ENCODE results near the gene ARL13B. TPM values are rescaled to one million over a fixed set of nuclear protein-coding genes. Genes with fewer than 3 reads are reported as not detected.

ARL13B gene
- total RNA-seq, 4 donors from 2014 or later, result 0.80 to 4.9 (median 3.6) TPM

DNA sequence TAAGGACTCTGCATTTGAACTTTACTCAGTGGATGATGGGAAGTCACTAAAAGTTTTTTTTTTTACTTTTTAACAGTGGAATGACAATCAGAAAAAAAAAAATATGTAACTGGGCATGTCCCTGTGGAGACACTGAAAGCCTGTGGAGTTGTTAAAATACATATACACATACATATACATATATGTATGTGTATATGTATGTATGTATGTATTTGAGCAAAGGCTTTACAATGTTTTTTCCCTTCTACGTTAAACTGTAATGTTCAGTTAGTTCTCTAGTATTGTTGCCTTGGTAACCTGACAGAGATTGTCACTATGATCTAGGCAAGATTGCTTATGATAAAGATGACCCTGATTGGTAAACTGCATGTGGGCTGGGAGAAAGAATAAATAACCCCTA is 113.2 kb downstream of the ARL13B start:
- 78 to 84% methylated on average over 1 of the region's 1 CpG for WGBS, 2 donors (ENCODE audit: low coverage in 1 of 2)
- Histone ChIP-seq H3K4me1 (no peaks in the 10 kb centered on the region), H3K27me3 (no peaks in the 10 kb centered on the region), H3K4me3 (no peak overlapping the region), H3K9me3 (no peaks in the 10 kb centered on the region), H3K36me3 (peaks cover 0 to 29% (median 12%) of the 10 kb centered on the region in 4 donors), H3K27ac (no peak overlapping the region)
- DNase-seq, result no peak
- no peak for TF ChIP-seq POLR2AphosphoS5 (IDR thresholded peaks at IDR 0.05)
- TF ChIP-seq POLR2A (IDR thresholded peaks at IDR 0.05), result no peak
- TF ChIP-seq, protein P1, sequence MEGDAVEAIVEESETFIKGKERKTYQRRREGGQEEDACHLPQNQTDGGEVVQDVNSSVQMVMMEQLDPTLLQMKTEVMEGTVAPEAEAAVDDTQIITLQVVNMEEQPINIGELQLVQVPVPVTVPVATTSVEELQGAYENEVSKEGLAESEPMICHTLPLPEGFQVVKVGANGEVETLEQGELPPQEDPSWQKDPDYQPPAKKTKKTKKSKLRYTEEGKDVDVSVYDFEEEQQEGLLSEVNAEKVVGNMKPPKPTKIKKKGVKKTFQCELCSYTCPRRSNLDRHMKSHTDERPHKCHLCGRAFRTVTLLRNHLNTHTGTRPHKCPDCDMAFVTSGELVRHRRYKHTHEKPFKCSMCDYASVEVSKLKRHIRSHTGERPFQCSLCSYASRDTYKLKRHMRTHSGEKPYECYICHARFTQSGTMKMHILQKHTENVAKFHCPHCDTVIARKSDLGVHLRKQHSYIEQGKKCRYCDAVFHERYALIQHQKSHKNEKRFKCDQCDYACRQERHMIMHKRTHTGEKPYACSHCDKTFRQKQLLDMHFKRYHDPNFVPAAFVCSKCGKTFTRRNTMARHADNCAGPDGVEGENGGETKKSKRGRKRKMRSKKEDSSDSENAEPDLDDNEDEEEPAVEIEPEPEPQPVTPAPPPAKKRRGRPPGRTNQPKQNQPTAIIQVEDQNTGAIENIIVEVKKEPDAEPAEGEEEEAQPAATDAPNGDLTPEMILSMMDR (IDR thresholded peaks at IDR 0.05), result no peak
- TF ChIP-seq EP300 (IDR thresholded peaks at IDR 0.05; ENCODE audit: low read depth), result no peak
- intact Hi-C loops (cut with DNase I; ENCODE audit: low total_unique reads), result no loop called here
- in situ Hi-C loops (cut with MboI; ENCODE audit: low pct_ligation_motif_present in 1 of 4, low pct_unique_long_range_greater_than_20kb in 1 of 4, low sequenced_read_pairs in 3 of 4), result no loop called here

- Histone ChIP-seq H3K4me3 (no peak overlapping the region), H3K36me3 (peaks cover 0 to 36% (median 14%) of the 10 kb centered on the region in 4 donors), H3K4me1 (no peaks in the 10 kb centered on the region), H3K27me3 (no peaks in the 10 kb centered on the region), H3K27ac (no peak overlapping the region), H3K9me3 (no peaks in the 10 kb centered on the region)
- TF ChIP-seq EP300 (IDR thresholded peaks at IDR 0.05; ENCODE audit: low read depth) (no peak), POLR2A (IDR thresholded peaks at IDR 0.05) (no peak), POLR2AphosphoS5 (IDR thresholded peaks at IDR 0.05) (no peak)
- TF ChIP-seq, protein P1 (IDR thresholded peaks at IDR 0.05), result no peak
- intact Hi-C loops (cut with DNase I; ENCODE audit: low total_unique reads) (no loop called here), in situ Hi-C loops (cut with MboI; ENCODE audit: low pct_ligation_motif_present in 1 of 4, low pct_unique_long_range_greater_than_20kb in 1 of 4, low sequenced_read_pairs in 3 of 4) (no loop called here)
- WGBS, 2 donors (ENCODE audit: low coverage in 1 of 2), result 98% methylated on average over 2 of the region's 2 CpGs; no CpG with 5 or more reads in 1 of the 2 donors
- DNase-seq, result no peak
Measured at GRCh38 chr3:94095111-94095510, 115.2 kb downstream of the ARL13B start.

DNA sequence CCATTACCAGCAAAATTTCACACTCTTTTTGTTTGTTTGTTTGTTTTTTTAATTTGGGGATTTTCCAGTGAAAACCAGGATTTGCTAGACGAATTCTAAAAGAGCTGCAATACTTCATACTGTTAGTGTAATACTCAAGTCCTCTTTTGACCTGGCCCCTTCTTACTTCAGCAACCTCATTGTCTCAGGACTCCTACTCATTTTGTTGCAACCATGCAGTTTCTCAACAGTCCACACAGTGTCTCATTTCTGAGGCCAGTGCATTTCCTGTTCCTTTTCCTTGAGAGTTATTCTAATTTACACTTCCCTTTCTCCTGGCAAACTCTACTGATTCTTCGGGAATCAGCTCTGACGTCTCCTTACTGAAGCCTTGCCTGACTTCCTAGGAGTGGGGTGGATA is 118.5 kb downstream of the ARL13B start:
- Histone ChIP-seq H3K4me1 (no peaks in the 10 kb centered on the region), H3K27me3 (no peaks in the 10 kb centered on the region), H3K4me3 (no peak overlapping the region), H3K27ac (no peak overlapping the region), H3K36me3 (peaks cover 0 to 36% (median 14%) of the 10 kb centered on the region in 4 donors), H3K9me3 (no peaks in the 10 kb centered on the region)
- DNase-seq, result no peak
- 68 to 70% methylated on average over 3 of the region's 3 CpGs for WGBS, 2 donors (ENCODE audit: low coverage in 1 of 2)
- intact Hi-C loops (cut with DNase I; ENCODE audit: low total_unique reads), result no loop called here
- in situ Hi-C loops (cut with MboI; ENCODE audit: low pct_ligation_motif_present in 1 of 4, low pct_unique_long_range_greater_than_20kb in 1 of 4, low sequenced_read_pairs in 3 of 4), result no loop called here
- TF ChIP-seq POLR2AphosphoS5 (IDR thresholded peaks at IDR 0.05) (no peak), EP300 (IDR thresholded peaks at IDR 0.05; ENCODE audit: low read depth) (no peak), POLR2A (IDR thresholded peaks at IDR 0.05) (no peak)
- TF ChIP-seq, protein P1 (IDR thresholded peaks at IDR 0.05), result no peak

- no peaks in the 10 kb centered on the region for H3K9me3 ChIP-seq
- H3K4me3 ChIP-seq, result no peak overlapping the region
- H3K27ac ChIP-seq, result no peak overlapping the region
- H3K36me3 ChIP-seq, result peaks cover 0 to 36% (median 14%) of the 10 kb centered on the region in 4 donors
- TF ChIP-seq POLR2AphosphoS5 (IDR thresholded peaks at IDR 0.05) (no peak), POLR2A (IDR thresholded peaks at IDR 0.05) (no peak), EP300 (IDR thresholded peaks at IDR 0.05; ENCODE audit: low read depth) (no peak)
- TF ChIP-seq, protein P1 (IDR thresholded peaks at IDR 0.05), result no peak
- no peaks in the 10 kb centered on the region for H3K27me3 ChIP-seq
- H3K4me1 ChIP-seq, result no peaks in the 10 kb centered on the region
- intact Hi-C loops (cut with DNase I; ENCODE audit: low total_unique reads) (no loop called here), in situ Hi-C loops (cut with MboI; ENCODE audit: low pct_ligation_motif_present in 1 of 4, low pct_unique_long_range_greater_than_20kb in 1 of 4, low sequenced_read_pairs in 3 of 4) (no loop called here)
- DNase-seq, result no peak
- WGBS, 2 donors (ENCODE audit: low coverage in 1 of 2), result 89 to 96% methylated on average over 1 of the region's 1 CpG
Measured at GRCh38 chr3:94099311-94099710, 119.4 kb downstream of the ARL13B start.

All from transverse colon (tissue), 4 donors.